K562 (cell line): ENCODE results near the gene HOXC4. TPM values are rescaled to one million over a fixed set of nuclear protein-coding genes. Genes with fewer than 3 reads are reported as not detected.
A peak's percentile ranks its signal among the peaks of the same experiment; 100 is the strongest.

Experiments used
- ATAC-seq: fragments of 200-7000 bp; cut with Tn5 transposase; 3 replicates; pipeline ENCODE4 v1.9.1; 2020; ENCODE audit warnings: moderate library complexity
- BruUV-seq: library from RNA; stranded (reverse); fragments of 400-500 nt; replicated peaks from 2 replicates; lab custom pipeline; 2021; lab: Mats Ljungman, UMichigan
- CTCF ChIA-PET: fragments of 300-600 bp; formaldehyde crosslinking; extraction: SDS; loops from one replicate; lab custom pipeline; 2021; ENCODE audit warnings: low intra/inter-chr PET ratio; lab: Yijun Ruan, JAX
- POLR2A ChIA-PET: fragments of 300-600, 350-650 bp; sonication (Branson Sonifier 250); formaldehyde crosslinking; extraction: SDS; loops from one replicate; lab custom pipeline; 2021; ENCODE audit warnings: antibody characterized with exemption, inconsistent platforms; lab: Yijun Ruan, JAX
- DNase-seq, 4 experiments: peaks; one replicate each; pipeline versions ENCODE4 v3.0.0 to v3.0.0-alpha.2; 2011 to 2018; ENCODE audit warnings: low spot score in 3 of 4, mixed read lengths in 3 of 4; ENCODE audit errors: extremely low read depth in 1 of 4
- FAIRE-seq: peaks from 2 replicates; lab custom pipeline; 2011; peaks lifted over from hg19 to GRCh38; lab: Jason Lieb, UNC
- H2AFZ ChIP-seq: 2 replicates; pipeline ENCODE4 v1.6.0; 2011; ENCODE audit warnings: low read depth, low read length, control low read depth, inconsistent platforms
- H3K27ac ChIP-seq: fragments of 200-600 bp; 3 replicates; pipeline ENCODE4 v1.8.0; 2011; ENCODE audit warnings: low read depth, mild to moderate bottlenecking, control low read depth, inconsistent platforms, low read length, moderate library complexity, mixed read lengths; ENCODE audit errors: extremely low read depth
- H3K27me3 ChIP-seq, 2 experiments: fragments of 300-600 bp in 1 of 2; 2 replicates in 1 of 2; 3 replicates in 1 of 2; pipeline versions ENCODE4 v1.6.0 to v1.8.0; 2011; ENCODE audit warnings: inconsistent platforms in 2 of 2, low read length in 2 of 2, mild to moderate bottlenecking in 1 of 2, mixed read lengths in 1 of 2, moderate library complexity in 1 of 2; ENCODE audit not compliant: control insufficient read depth in 2 of 2, insufficient read depth in 2 of 2
- H3K36me3 ChIP-seq: fragments of 300-600 bp; 3 replicates; pipeline ENCODE4 v1.8.0; 2011; ENCODE audit warnings: mild to moderate bottlenecking, low read length, inconsistent platforms; ENCODE audit not compliant: control insufficient read depth, insufficient read depth
- H3K4me1 ChIP-seq, 2 experiments: fragments of 200-600 bp in 1 of 2; replicated peaks in 1 of 2; 2 replicates in 1 of 2; 3 replicates in 1 of 2; pipeline versions ENCODE4 v1.5.1 to v1.8.0; 2011; ENCODE audit warnings: inconsistent platforms in 2 of 2, low read length in 2 of 2, mild to moderate bottlenecking in 1 of 2, mixed read lengths in 1 of 2, moderate library complexity in 1 of 2; ENCODE audit not compliant: control insufficient read depth in 2 of 2, insufficient read depth in 2 of 2
- H3K4me2 ChIP-seq: 2 replicates; pipeline ENCODE4 v1.6.1; 2011; ENCODE audit warnings: low read length, control low read depth, inconsistent platforms, mixed read lengths; ENCODE audit not compliant: insufficient read depth
- H3K4me3 ChIP-seq: fragments of 200-600 bp; sonication (generic), shearing (Covaris generic); 2 replicates; pipeline ENCODE4 v1.5.1; 2016; ENCODE audit warnings: control low read depth, inconsistent platforms
- H3K79me2 ChIP-seq: fragments of 200-600 bp; 3 replicates; pipeline ENCODE4 v1.8.0; 2011; ENCODE audit warnings: low read length, inconsistent platforms; ENCODE audit not compliant: control insufficient read depth, insufficient read depth
- H3K9ac ChIP-seq, 2 experiments: 2 replicates each; pipeline versions ENCODE4 v1.6.0 to v1.6.1; 2011; ENCODE audit warnings: low read depth in 2 of 2, low read length in 2 of 2, control low read depth in 1 of 2, inconsistent platforms in 1 of 2, mild to moderate bottlenecking in 1 of 2, mixed read lengths in 1 of 2; ENCODE audit not compliant: insufficient read depth in 1 of 2
- H3K9me1 ChIP-seq: one replicate; pipeline ENCODE4 v1.6.0; 2011; ENCODE audit warnings: inconsistent platforms, mild to moderate bottlenecking, low read length, moderate library complexity; ENCODE audit not compliant: control insufficient read depth, insufficient read depth
- H3K9me3 ChIP-seq: replicated peaks from 2 replicates; pipeline ENCODE4 v1.5.1; 2011; ENCODE audit warnings: low read depth, low read length, inconsistent platforms; ENCODE audit not compliant: control insufficient read depth, insufficient read depth
- H4K20me1 ChIP-seq: replicated peaks from 2 replicates; pipeline ENCODE4 v1.6.1; 2011; ENCODE audit warnings: low read length, inconsistent platforms, mixed read lengths; ENCODE audit not compliant: control insufficient read depth, insufficient read depth
- BRF2 ChIP-seq: IDR thresholded peaks from 3 replicates; pipeline ENCODE4 v1.6.1; 2011; ENCODE audit warnings: borderline replicate concordance, mild to moderate bottlenecking; ENCODE audit not compliant: insufficient read length, insufficient read depth
- ZBTB7A ChIP-seq: IDR thresholded peaks from 2 replicates; pipeline ENCODE4 v1.6.1; 2011; ENCODE audit warnings: low read depth, mild to moderate bottlenecking, low read length, moderate library complexity, borderline replicate concordance; ENCODE audit not compliant: control insufficient read depth
- WGBS: fragments of 100-300 bp; shearing (Covaris generic); methylation state at CpG from one replicate; pipeline ENCODE4 v1.1.6; 2016; ENCODE audit warnings: low coverage, mixed read lengths; ENCODE audit not compliant: insufficient coverage; ENCODE audit errors: missing lambda C conversion rate; 5-methylcytosine and 5-hydroxymethylcytosine counted together
- in situ Hi-C: fragments of 300-500 bp; cut with MboI; formaldehyde crosslinking; loops from 4 replicates; pipeline ENCODE4 v1.15.0; 2018; ENCODE audit warnings: inconsistent platforms, mixed read lengths
- intact Hi-C: fragments of 100-400 bp; cut with micrococcal nuclease; formaldehyde crosslinking; loops from 2 replicates; pipeline ENCODE4 v1.14.2; 2022
- polyA plus RNA-seq, 8 experiments: library from polyadenylated mRNA; depleted of rRNA in 4 of 8; stranded (reverse) in 5 of 8; unstranded in 3 of 8; fragments of >200 nt; fragmentation: Nextera tagmentation in 2 of 8; fragmentation: Illumina TruSeq in 1 of 8; extraction: Ambion mirVana in 2 of 8; extraction: Trizol in 1 of 8; gene quantifications; 2 replicates each; pipeline versions ENCODE4 v1.2.1 to v1.2.3, GENCODE V29; 2011 to 2014; ENCODE audit warnings: inconsistent platforms in 1 of 8, missing spikeins in 1 of 8
- total RNA-seq, 7 experiments: library from RNA; depleted of rRNA in 6 of 7; stranded (reverse); fragments of >200 nt in 6 of 7; fragmentation: Illumina TruSeq in 2 of 7; extraction: Trizol in 2 of 7; gene quantifications; 2 replicates each; pipeline versions ENCODE4 v1.2.1 to v1.2.3, GENCODE V29; 2011 to 2021; ENCODE audit warnings: low replicate concordance in 1 of 7

Gene HOXC4
- total and polyA plus RNA-seq, 9 of the 15 experiments (the other 6 are each of a cell fraction or from before 2014, with no cell fraction given): 0.06 to 1.5 (median 0.44) TPM; not detected in 1

- in situ Hi-C loops: no loop called here
- ATAC-seq (no peak), DNase-seq (peak in 1 of 4 experiments; percentile 27), FAIRE-seq (no peak)
- H3K27ac ChIP-seq: no peak overlapping the region
- BruUV-seq: no TSS peak
- H3K9ac ChIP-seq: no peak overlapping the region
- no peak overlapping the region for H2AFZ ChIP-seq
- H3K9me1 ChIP-seq: no peaks in the 10 kb centered on the region
- H3K9me3 ChIP-seq: no peaks in the 10 kb centered on the region
- H3K4me1 ChIP-seq: peaks cover 0 to 6% of the 10 kb centered on the region in 2 experiments; a peak in 2 of 5 replicates
- CTCF ChIA-PET: no interaction called here
- WGBS: 13% methylated on average over 24 of the region's 38 CpGs
- no peaks in the 10 kb centered on the region for H3K36me3 ChIP-seq
- POLR2A ChIA-PET: interaction anchor here (0.6 to 1.2 kb wide), 3 partner anchors 8 to 352 kb away, joined by 3 to 4 read pairs (median 4); no protein-coding TSS in a partner anchor
- no peaks in the 10 kb centered on the region for H3K79me2 ChIP-seq
- H3K4me2 ChIP-seq: no peak overlapping the region
- H3K27me3 ChIP-seq: peaks cover 35 to 44% of the 10 kb centered on the region in 2 experiments; a peak in 4 of 5 replicates
- no peak overlapping the region for H3K4me3 ChIP-seq
- TF ChIP-seq BRF2 (no peak), ZBTB7A (0 out of 2 replicates have a peak, but pooled peaks have one; percentile 28)
- intact Hi-C loops: no loop called here
- no peaks in the 10 kb centered on the region for H4K20me1 ChIP-seq
Observed at GRCh38 chr12:54060174-54060974, 6.7 kb downstream of the HOXC4 start.
